Endometrial microvascular endothelial cells (primary cell): Measurements from ENCODE around the gene SCIN. TPM values are rescaled to one million over a fixed set of nuclear protein-coding genes. Genes with fewer than 3 reads are reported as not detected.

ENCODE experiments used
- in situ Hi-C: cut with HindIII; loops from 2 replicates; pipeline ENCODE4 v1.10.0; 2017; ENCODE audit warnings: low sequenced_read_pairs, low pct_unique_long_range_greater_than_20kb; ENCODE audit errors: inconsistent ontology term
- total RNA-seq: library from RNA; depleted of rRNA; stranded (reverse); fragments of >200 nt; gene quantifications from one replicate; pipeline ENCODE4 v1.2.3, GENCODE V29; 2015; ENCODE audit errors: inconsistent ontology term

Gene SCIN
- total RNA-seq, 1 donor from 2014 or later: 4.2 TPM

DNA sequence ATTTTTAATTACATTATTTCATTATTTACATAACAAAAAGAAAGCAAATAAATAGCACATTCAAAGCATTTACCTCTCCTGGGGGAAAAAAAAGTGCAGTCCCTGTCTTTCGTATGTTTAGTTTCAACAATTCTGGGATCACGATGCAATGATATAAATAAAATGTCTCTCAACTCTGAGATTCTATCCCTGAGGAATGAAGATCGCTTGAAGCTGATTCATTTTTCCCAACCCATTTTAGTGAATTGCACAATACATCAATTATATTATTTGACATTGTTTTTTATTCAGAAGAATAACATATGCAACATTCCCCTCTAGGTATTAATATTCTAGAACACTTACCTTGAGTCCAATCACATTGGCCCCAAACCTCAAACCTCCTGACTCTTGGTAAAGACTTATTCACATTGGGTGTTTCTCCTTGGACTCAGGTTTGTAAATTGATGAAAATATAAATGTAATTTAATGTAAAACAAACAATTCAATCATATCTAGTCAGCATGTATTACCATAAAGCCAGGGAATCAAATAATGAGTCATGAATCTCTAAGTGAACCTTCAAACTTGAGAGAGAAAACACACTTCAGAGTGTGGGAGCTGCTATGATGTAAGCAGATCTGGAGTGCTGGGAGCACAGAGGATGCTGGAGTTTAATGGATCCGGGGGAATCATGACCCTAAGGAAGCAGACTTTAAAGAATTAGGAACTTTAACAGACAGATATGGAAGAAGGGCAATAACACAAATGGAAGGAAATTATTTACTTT is 5.3 kb upstream of the SCIN start:
- in situ Hi-C loops: no loop called here

DNA sequence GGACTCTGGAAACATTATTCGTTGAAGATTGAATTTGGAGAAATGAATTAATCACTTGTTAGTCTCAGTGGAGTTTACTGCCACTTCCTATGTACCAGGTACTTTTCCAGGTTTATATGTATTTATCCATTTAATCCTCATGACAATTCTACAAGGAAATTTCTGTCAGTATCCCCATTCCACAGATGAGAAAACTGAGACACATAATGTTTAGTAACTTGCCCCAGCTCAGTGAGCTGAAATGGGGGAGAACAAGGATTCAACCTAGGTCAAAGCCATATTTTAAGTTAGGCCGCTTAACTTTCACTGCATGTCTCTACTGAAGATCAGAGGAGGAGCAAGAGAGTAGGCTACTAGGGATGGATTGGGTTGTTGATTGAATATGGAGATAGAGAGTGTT is 4.6 kb upstream of the SCIN start:
- in situ Hi-C loops: no loop called here

DNA sequence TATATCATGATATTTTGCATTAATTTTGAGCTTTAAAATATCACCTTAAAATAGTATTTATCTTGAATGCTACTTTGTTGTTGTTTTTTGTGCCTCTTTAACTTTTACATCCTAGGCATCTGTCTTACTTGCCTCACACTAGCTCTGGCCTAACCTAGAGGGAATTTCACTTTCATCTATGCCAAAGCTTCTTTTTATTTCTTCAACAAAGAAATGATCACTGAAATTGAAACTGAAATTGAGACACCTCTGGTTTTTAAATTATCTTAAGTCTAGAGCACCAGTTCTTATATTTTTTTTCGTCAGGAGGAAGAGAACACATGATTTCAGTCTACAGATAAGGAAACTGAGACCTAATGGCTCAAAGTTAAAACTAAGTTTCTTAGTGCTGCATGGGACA is 3.5 kb upstream of the SCIN start:
- in situ Hi-C loops: no loop called here

DNA sequence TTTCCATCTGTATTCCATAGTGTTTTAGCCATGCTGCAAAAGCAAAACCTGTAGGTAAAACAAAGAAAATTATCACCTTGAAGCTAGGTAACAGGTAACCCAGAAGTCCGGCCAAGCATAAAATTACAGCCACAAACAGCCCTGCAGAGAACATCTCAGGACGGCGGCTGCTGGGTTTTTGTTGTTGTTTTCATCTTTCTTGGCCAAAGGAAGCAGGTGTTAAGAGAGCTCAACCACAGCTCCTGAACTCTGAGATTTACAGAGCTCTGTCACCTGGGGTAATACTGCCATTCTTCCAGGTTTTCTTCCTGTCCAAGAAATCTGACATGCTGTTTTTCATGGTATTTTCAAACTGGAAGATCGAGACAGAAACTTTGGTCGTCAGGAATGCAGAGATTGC is 847 bp upstream of the SCIN start:
- in situ Hi-C loops: no loop called here

DNA sequence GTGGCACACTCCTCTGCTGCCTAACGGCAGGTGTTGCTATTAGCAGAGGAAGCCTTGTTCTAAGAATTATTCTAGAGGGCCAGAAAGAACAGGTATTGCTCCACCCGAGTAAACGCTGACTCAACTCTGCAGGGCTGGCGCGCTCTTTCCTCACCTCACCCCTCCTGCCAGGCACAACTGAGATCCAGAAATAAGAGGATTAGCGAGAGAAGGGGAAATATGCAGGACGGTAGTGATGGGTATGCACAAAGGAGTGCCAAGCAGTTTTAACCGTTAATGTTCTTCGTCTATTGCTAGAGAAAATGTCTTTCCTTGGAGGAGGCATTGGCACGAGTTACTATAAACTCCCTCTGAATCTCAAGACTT is 369 bp upstream of the SCIN start:
- in situ Hi-C loops: no loop called here

DNA sequence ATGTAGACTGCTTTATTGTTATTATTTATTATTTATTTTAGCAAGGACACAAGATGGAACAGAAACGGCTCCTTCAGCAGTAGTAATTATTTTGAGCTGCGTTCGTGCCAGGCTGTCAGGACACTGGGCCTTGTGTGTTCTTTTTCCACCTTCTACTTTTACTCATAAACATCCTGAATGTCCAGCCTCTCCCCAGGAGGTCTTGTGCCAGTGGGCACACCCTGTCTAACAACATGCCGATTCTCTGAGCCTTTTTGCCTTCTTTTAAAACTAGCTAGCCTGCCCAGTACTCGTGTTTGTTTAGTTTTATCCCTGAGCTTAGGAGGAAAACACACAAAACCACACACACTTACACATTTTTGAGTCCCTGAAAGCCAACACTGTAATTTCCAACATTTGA is 1.2 kb downstream of the SCIN start:
- in situ Hi-C loops: no loop called here

DNA sequence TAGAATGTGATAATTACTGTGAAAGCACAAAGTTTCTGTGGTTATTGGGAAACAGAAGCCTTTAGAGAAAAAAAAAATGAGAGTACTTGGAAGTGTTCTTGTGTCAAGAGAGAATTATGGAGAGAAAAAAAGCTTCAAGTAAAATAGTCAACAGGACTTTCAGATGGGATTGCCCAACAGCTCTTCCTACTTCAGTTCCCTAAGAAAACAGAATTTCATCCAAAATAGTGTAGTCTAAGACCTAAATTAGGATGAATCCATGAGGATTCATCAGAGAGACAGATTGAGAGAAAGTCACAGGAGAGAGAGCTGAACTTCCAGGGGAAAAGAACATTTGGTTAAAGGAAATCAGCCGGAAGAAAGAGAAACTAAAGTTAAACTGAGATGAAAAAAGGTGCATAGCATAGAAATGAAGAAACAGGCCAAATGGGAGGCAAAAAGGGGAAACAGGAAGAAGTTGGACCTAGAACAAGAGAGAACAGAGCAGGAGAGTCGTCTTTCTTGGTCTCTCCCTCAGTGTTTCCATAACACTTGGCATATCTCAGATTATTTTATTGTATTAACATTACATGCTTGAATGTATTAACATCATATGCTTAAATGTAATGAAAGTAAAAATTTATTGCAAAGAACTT is 2.5 kb downstream of the SCIN start:
- in situ Hi-C loops: no loop called here

DNA sequence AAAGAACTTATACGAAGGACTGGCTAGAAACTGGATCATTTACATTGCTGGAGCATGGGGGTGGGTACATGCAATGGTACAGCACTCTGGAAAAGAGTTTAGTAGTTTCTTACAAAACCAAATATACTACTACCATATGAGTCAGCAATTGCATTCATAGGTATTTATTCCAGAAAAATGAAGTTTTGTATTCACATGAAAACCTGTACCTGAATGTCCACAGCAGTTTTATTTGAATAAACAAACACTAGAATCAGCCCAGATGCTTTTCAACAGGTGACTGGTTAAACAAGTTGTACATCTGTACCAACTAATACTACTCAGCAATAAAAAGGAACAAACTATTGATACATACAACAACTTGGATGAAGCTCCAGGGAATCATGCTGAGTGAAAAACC is 3.4 kb downstream of the SCIN start:
- in situ Hi-C loops: no loop called here

DNA sequence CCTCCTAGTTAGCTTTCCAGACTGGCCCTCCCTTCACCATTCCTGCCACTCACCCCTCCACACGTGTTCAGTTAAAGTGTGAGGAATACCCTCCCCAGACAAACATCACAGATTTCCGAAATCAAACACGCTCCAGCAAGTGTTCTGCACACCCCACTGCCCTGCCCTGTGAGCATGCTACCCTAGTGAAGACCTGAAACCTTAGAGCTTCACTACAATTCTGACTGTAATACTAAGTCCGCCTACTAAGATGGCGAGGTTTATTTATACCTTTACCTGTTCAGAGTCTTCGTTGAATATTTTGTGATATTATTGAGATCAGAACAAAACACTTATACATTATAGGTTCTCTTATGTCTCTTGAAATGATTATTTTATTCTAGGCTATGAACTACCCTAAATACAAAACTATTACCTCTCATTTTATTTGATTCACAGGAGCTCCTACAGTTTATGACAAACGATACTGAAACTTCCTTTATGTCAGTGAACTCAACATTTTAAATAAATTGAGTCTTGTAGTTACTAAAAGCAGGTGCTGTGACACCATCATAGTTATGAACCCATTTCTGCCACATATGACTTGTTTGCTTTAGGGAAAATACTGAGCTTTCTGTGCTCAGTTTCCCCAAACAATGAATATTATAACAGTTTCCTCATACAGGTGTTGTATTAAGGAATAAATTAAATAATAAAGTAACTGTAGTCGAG is 8.6 kb downstream of the SCIN start:
- in situ Hi-C loops: no loop called here

DNA sequence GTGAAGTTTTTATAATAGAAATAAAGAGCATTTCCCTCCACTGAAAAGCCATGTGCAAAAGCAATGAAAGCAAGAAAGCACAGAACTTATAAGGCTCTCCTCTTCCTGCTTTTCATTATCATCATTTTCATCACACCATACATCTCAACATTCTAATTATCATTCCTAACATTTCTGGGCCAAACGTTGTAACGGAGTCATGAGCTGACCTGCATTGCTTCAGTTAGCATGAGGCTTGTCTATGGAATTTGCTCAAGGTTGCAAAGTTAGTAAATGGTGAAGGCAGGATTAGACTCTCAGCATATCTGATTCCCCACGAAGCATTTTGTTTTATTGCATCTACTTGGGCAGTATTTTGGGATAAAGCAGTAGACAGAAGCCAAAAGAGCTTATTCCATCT is 11.4 kb downstream of the SCIN start:
- in situ Hi-C loops: no loop called here

DNA sequence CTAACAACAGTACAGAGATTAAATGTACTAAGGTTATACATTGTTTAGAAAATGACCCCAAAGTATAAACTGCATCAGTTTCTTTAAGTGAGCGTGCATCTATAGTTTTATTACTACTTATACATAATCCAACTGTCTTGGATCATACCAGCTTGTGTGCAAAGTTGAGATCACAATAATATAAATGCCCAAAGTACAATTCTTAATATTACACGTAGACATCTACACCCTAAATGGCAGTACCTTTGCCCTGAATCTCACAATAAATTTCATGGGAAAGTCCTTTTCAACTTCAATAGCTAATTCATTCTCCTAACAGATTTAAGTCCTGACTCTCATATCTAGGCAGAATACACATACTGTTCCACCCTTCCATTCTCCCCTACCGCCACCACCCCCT is 11.8 kb downstream of the SCIN start:
- in situ Hi-C loops: no loop called here

DNA sequence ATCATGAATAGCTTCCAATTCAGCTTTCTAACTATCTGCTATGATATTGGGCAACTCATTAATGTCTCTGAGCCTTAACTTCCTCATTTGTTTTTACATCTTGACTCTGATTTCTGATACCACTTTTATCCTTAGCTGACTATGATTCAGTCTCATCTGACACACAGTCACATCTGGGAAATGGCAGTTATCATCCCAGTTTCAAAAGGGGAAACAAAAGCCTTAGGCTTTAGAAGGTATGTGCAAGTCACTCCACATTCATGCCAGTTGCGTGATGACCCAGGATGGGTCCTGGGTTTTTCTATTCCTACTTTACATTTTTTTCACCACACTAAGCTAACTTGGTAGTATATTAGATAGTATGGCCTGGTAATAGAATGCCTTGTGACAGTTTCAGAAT is 12.7 kb downstream of the SCIN start:
- in situ Hi-C loops: no loop called here

DNA sequence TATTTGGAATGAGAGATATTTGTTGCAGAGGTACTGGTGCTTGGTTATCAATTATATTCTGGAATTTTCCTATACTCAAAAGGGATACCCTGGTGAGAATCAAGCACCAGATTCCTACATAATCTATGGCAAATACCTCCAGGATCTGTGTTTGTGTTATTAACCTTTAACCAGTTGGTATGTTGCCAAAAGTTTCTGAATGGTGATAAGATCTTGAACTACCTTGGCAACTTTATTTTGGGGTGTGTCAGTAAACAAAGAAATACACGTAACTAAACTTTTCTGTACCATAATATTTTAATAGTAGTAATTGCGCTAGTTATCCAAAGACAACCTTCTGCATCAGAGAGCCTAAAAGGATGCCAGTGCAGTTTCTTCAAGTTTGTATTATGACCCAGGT is 13.4 kb downstream of the SCIN start:
- in situ Hi-C loops: no loop called here

DNA sequence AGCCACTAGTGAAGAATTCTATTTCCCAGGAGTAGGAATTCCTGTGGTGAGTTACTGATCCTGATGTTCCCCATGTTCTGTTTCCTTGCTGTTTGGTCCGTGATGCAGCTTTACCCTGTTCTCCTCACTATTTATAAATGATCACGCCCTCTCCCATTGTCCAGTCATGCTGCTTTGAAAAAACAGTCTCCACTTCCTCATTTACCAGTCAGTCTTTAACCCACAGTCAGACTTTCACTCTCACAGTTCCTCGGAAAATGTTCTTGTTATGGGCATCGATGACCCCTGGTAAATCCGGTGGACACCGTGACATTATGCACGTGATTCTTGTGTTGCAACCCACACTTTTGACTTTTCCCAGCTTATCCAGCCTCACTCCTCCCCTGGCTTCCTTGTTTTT is 14.4 kb downstream of the SCIN start:
- in situ Hi-C loops: no loop called here

DNA sequence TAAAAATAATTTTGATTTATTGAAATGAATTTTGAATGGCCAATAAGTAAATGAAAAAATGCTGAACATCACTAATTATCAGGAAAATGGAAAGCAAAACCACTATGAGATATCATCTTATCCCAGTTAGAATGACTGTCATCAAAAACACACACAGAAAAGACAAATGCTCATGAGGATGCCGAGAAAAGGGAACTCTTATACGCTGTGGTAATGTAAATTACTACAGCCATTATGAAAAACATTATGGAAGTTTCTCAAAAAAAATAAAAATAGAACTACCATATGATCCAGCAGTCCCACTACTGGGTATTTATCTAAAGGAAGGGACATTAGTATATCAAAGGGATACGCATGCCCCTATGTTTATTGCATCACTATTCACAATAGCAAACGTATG is 15.8 kb downstream of the SCIN start:
- in situ Hi-C loops: no loop called here

DNA sequence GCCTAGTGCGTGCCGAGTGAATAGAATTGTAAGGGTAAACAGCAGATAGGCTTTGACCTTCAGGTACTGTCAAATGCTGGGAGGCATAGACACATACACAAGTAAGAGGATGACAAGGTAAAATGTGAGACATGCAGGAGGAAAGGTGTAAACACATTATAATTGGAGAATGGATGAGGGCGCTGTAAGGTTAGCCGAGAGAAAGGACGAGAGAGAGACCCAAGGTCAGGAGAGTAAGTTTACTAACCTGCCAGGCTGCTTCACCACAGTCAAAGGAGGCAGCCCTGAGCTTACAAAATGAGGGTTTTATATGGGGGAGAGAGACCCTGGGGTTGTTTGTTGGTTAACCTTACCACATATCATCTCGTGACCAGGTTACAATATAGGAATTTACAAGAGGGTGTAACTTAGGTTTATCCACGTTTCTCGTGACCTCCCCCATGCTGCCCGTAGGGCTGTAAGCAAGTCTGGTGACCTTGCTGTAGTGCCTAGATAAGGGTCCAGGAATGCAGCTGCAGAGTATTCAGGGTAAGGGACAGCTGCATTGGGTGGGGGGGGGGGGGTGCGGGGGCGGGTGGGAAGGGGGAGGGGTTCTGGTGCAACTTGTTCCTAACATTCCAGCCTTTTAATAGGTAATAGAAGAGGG is 17.9 kb downstream of the SCIN start:
- in situ Hi-C loops: no loop called here

DNA sequence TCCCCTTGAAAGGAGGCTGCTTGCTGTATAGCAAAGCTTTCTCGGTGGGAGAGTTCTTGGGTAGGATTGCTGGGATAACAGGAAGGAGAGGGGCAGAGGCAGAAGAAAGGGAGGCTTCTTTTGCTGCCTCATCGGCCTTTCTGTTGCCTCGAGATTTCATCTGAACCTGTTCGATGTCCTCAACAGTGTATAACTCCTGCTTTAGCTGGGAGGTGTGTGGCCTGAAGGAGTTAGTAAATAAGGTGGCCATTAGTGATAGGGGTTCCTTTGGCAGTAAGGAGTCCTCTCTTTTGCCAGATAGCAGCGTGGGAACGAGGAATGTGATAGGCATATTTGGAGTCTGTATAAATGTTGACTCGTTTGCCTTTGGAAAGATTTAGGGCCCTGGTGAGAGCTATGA is 20.0 kb downstream of the SCIN start:
- in situ Hi-C loops: no loop called here

DNA sequence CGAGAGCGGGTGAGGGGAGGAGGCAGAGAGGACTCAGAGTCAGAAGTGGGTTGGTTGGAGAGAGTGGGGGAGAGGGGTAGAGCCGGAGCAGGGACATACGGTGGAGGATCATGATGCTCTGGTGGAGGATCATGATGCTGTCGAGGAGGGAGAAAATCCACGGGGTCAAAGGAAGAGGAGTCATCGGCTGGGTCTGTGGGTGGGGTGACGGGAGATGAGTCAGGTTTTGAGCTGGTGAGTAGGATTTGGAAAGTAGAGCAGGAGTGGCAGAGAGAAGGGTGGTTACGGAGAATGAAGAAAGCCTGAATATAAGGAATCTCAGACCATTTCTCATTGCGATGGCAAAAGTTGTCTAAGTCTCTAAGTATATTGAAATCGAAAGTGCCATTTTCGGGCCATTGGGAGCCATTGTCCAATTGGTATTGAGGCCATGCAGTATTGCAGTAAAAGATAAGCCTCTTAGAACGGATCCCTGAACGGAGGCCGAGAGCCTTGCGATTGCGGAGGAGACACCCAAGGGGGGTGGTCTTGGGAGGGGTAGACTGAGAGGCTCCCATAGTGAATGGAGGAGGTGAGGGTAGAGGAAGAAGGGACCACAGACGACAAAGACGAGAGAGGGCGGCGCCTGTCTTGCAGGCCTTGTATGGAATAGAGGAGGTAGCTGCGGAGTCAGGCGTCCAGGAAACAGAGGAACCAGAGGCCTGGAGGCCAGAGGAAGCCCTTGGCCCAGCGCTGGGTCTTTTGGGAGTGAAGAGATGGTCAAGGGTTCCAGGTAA is 23.8 kb downstream of the SCIN start:
- in situ Hi-C loops: no loop called here

DNA sequence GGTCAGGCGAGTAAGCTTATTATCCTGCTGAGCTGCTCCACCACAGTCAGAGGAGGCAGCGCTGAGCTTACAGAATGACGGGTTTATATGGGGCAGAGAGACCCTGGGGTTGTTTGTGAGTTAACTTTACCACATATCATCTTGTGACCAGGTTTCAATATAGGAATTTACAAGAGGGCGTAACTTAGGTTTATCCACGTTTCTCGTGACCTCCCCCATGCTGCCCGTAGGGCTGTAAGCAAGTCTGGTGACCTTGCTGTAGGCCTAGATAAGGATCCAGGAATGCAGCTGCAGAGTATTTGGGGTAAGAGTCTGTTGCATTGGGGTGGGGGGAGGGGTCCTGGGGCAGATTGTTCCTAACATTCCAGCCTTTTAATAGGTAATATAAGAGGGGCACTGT is 24.6 kb downstream of the SCIN start:
- in situ Hi-C loops: no loop called here
